Amniotic epithelial cell (primary cell): ENCODE data around the gene DUSP1.
A peak's percentile ranks its signal among the peaks of the same experiment; 100 is the strongest.
"Not testable (repeated sequence)": the region's sequence is repeated elsewhere in the genome, so short reads cannot be mapped to it uniquely, and the experiment has no call there.

Source experiments
- DNase-seq: peaks from one replicate; pipeline ENCODE4 v3.0.0-alpha.2; 2010; ENCODE audit warnings: low read depth

DUSP1 gene

DNA sequence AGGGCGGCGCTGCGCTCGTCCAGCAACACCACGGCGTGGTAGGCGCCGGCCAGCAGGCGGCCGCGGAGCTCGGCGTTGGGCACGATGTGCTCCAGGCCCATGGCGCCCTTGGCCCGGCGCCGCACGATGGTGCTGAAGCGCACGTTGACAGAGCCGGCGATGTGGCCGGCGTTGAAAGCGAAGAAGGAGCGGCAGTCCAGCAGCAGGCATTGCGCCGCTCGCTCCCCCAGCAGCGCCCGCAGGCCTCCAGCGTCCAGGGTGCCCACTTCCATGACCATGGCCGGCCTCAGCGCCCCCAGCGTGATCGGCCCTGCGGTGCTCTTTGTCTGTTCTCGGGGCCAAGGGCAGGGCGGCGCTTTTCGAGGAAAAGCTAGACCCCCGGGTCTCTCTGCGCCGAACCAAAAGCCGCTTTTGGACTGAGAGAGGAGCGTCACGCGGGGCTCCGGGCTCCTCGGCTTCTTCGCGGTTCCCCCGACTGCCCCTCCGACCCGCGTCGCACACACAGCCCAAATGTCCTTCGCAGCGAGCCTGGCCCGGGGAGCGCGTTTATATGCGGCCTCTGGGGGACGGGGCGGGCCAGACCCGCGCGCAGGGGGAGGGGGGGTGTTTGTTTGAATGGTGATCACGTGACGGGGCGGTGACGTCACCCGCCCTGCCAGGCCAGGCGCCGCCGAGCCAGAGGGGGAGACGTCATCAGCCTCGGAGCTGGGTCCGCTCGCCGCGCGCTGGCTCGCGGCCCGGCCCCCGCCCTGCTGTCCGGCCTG, at the start of gene DUSP1:
TSS of gene DUSP1 (minus strand) at position 521 of the 764 bp plus-strand sequence. CDS start at position 278, 243 bp downstream.
- peak; percentile 96 for DNase-seq

DNA sequence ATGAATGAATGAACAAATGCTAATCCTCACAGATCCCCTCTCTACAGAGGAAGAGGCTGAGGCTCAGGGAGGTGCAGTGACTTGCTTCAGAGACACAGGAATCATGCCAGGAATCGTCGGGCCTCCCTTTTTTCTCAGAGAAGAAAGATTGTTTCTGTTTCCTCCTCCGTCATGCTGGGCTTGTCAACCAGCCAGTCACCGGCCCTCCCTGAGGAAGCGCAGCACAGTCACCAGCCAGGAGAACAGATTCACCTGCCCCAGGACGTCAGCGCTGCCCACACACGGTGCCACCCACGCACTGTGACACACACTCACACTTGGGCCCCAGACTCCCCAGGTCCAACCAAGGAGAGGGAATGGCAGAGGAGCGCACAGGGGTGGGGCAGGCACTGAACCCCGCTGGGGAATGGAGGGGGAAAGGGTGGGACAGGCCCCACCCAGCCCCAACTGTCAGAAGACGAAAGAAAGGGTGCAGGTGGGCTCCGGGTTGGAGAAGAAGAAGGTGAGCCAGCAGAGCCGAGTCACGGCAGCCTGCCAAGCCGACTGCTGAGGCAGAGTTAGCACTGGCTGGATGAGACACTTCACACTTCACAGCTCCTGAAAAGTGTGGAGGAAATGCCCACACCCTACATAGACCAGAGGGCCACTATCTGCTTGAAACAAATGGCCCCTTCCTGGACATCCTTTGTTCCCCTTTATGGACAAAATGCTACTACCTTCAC, 49.2 kb upstream of the DUSP1 start:
- DNase-seq: no peak

- DNase-seq: no peak
These were observed 48.6 kb upstream of the DUSP1 start for GRCh38 chr5:172819569-172819968.

DNA sequence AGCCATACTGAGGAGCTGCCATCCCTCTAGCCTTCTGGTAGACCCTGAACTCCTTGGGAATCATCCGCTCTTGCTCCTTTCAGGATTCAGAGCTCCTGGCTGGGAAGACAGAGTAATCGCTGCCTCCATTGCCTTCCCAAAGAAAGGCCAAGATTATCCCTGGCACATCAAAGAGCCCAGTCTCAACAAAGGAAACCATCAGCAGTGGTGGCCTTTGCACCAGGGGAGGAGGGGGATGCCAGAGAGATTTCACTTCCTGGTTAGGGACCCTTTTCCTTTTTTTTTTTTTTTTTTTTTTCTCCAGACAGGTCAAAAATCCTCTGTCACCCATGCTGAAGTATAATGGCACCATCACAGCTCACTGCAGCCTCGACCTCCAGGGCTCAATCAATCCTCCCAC, 47.1 kb upstream of the DUSP1 start:
- DNase-seq: no peak

DNA sequence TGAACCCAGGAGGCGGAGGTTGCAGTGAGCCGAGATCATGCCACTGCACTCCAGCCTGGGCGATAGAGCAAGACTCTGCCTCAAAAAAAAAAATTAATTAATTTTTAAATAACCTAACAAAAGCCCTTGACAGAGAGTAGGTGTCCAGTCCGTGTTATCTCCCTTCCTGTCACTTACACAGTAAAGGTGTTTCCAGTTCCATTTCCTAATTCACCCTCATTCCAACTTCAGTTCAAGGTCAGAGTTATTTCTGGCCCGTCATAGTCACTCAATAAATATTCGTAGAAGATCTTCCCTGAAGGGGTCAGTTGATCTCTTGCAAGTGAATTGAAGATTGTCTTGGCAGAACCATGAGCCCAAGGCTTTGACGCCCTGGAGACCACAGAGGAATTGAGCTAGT, 46.7 kb upstream of the DUSP1 start:
- no peak for DNase-seq

- DNase-seq: peak; percentile 79
These were observed 46.0 kb upstream of the DUSP1 start for GRCh38 chr5:172816925-172817562.

DNA sequence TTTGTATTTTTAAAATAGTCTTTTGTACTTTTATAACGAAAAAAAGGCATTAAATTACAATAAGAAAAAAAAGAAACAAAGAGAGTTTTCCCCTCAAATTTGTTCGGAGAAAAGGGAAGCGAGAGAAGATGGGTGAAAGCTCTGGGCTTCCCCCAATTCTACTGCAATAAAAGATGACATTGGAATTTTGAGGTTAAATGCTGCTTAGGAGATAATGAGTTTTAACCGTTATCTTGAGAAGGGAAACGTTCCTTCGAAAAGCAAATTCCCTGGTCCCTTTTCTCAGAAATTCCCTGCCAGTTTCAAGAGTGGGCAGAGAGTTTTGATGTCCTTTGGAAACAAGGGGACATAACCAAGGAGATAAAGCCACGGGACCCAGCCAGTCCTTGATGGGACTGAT, 44.6 kb upstream of the DUSP1 start:
- DNase-seq: no peak

GRCh38 chr5:172810996-172811395, 40.0 kb upstream of the DUSP1 start:
- not testable (repeated sequence) for DNase-seq

GRCh38 chr5:172809774-172810173, 38.8 kb upstream of the DUSP1 start:
- no peak for DNase-seq

GRCh38 chr5:172807766-172808311, 36.8 kb upstream of the DUSP1 start:
- no peak for DNase-seq

DNA sequence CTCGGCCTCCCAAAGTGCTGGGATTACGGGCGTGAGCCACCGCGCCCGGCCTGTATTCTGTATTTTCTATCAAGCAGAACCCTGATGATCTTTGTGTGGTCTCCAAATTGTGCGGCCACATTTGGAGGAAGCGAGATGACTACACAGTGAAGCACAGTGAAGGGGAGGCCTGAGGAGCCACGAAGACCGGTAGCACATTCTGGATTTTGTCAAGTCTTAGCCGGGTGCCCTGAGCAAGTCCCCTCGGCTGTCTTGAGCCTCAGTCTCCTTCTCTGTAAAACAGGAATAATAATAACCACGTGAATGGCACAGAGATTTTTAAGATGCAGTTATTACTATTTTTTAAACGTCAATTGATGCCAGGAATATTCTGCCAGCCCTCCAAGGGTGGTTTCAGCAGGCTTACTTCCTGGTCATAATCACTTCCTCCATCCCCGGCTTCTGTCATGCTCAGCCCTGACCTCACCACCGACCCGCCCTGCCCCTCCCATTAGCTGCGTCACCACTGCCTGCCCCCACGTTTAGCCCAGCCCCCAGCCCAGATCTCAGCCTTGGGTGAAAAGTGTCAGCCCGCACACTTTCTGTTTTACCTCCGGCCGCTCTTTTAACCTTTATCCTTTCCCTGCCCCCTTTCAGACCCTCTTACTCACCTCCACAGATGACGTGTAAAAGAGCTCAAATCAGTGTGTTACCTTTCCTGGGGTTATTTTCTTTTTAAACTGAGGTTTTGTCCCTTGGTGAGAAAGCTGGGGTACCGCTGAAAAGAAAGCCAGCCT, 36.1 kb upstream of the DUSP1 start:
- peak; percentile 93 for DNase-seq

DNA sequence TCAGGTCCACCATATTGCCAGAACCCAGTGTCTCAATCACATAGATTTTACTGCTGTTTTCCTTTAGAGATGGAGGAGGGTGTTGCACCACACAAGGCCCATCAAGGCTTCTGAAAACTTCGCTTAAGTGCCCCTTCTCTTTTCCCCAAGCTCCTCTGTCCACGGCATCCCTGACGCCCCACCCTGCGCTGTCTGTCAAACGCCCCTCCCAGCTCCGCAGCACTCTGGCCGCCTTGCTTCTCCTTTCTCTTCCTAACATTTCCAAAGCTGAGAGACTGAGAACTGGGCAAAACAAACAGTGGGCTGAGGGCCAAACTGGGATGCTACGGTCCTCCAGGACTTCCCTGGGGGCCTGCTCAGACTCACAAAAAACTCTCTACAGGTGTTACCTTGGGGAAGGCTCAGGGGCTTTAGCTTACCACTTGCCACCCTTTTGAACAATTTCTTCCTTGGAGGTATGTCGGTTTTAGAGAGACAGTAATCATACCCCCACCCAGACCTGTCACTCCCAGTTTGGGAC, 34.8 kb upstream of the DUSP1 start:
- DNase-seq: no peak

DNA sequence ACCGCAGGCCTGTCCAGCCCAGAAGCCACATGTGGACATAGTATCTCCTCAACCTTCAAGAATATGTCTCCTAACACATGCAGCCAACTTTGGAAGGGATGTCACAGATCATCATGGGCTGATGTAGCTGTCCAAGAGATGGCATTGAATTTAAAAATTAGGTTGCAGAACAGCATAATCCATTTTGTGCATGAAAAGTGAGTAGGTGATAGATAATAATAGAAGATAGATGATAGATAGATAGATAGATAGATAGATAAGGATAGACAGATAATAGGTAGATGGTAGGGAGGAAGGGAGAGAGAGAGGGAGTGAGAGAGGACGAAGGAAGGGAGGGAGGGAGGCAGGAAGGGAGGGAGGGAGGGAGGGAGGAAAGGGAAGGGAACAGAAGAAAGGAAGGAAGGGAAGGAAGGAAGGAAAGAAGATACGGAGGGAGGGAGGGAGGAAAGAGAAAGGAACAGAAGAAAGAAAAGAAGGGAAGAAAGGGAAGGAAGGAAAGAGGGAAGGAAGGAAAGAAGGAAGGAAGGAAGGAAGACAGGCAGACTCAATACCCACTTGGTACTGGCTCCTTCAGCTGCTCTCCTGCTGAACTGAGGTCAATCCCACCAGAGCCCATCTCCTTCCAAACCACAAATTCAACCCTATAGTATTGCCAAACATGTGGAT, 34.2 kb upstream of the DUSP1 start:
- DNase-seq: no peak

DNA sequence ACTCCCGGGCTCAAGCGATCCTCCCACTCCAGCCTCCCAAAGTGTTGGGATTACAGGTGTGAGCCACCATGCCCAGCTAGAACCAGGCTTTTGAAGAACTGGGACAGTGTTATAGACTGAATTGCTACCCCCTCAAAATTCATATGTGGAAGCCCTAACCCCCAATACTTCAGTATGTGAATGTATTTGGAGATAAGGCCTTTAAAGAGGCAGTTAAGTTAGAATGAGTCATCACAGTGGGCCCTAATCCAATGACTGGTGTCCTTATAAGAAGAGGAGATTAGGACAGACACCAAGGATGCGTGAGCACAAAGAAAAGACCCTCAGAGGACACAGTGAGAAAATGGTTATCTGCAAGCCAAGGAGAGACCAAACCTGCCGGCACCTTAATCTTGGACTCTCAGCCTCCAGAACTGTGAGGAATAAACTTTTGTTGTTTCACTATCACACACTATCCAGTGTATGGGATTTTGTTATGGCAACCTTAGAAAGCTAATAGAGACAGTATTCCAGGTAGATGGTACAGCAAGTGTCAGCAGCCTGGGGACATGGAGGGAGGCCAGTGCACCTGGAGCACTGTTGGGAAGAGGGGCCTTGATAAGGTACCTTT, 31.7 kb upstream of the DUSP1 start:
- peak; percentile 74 for DNase-seq

- no peak for DNase-seq
These were observed 31.1 kb upstream of the DUSP1 start for GRCh38 chr5:172802112-172802511.

- DNase-seq: peak; percentile 98
These were observed 30.2 kb upstream of the DUSP1 start for GRCh38 chr5:172801179-172801671.

DNA sequence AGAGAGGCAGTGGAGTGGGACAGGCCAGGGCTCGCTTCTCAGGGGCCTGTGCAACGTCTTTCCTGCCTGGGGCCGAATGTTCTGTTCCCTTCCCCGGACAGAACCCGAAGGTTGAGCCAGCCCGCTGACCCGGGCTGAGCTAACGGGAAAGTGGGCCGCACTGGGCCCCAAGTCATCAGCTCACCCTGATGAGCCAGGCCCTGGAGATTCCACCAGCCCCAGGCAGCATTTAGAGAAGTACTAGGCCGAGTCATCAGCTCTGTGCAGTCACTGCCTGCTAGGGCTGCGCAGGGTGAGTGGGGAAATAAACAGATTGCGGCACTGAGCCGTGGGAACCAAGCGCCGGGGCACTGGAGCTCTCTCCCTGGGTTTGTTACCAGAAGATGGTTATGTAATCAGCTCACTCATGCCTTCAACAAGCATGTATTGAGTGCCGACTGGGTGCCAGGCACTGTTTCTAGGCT, 29.1 kb upstream of the DUSP1 start:
- DNase-seq: peak; percentile 99

- no peak for DNase-seq
These were observed 28.4 kb upstream of the DUSP1 start for GRCh38 chr5:172799416-172799815.

DNA sequence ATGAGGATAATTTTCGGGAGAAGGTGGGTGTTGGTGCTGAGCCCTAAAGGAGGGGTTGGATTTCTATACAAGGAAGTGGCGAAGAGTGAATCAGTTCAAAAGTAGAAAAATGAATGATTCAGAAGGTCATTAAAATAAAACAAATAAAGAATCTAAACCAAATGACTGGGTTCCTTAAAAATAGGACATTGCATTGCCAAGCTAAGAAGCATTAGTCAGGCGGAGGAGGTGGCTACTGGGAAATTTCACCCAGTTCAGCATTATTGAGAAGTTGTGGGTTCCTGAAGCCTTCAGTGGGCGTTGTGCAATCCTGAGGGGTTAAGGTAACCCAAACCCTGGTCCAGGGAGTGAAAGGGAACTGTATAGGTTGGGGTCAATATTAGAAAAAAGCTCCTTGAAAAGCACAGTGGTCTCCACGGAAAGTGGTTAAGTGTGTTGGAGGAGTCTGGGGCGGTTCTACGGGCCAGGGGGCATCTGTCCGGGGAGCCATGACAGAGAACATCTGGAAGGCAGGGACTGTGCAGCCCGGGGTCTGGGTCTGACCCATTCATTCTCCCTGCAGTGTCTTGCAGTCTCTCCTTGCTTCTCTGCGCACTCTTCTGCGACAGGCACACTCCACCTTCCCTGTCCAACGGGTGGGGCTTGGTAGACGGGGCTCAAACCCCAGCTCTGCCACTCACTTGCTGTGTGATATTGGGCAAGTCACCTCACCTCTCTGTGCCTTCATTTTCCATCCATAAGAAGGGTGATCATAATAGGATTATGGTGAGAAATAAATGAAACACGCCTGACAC, 27.6 kb upstream of the DUSP1 start:
- peak; percentile 87 for DNase-seq

DNA sequence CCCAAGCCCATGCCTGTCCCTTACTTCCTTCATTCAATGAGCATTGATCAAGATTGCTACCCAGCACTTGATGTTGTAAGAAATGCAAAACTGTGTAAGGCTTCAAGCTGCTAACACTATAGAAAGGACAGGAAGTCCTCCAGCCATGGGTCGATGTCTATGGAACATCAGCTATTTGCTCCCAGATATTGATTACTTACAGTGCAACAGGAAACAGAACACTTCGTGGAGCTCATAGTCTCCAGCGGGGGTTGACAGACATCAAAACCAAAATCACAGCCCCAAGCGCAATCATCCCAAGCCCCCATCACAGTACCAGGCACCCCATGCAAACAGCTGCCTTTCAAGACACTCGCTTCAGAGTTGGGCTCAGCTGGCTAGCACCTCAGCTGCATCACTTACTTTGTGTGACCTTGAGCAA, 26.8 kb upstream of the DUSP1 start:
- DNase-seq: no peak
